Measurements from ENCODE around the gene HDLBP. TPM values are rescaled to one million over a fixed set of nuclear protein-coding genes. Genes with fewer than 3 reads are reported as not detected.

Gene HDLBP
- total and polyA plus RNA-seq, 2 experiments from 2014 or later, result 230 to 306 TPM

GRCh38 chr2:241198381-241199279 lies 116.8 kb downstream of the HDLBP start:
- H3K36me3 Mint-ChIP-seq (ENCODE audit: low read depth), result no peaks in the 10 kb centered on the region
- H3K9me2 ChIP-seq (ENCODE audit: insufficient read depth), result no peaks in the 10 kb centered on the region

GRCh38 chr2:241197947-241198346 lies 117.5 kb downstream of the HDLBP start:
- Mint-ChIP-seq H3K4me1 (no peaks in the 10 kb centered on the region), H3K27me3 (ENCODE audit: insufficient read depth, low read depth, poor library complexity) (peaks cover 7% of the 10 kb centered on the region), H3K27ac (no peak overlapping the region), H3K9me3 (no peaks in the 10 kb centered on the region; the same call in 2 of the 3 replicates), H3K4me3 (no peak overlapping the region), H3K36me3 (ENCODE audit: low read depth) (no peaks in the 10 kb centered on the region)
- no peak for DNase-seq (ENCODE audit: low spot score)
- Histone ChIP-seq H3K4me3 (no peak overlapping the region), H3K36me3 (ENCODE audit: insufficient read depth) (no peaks in the 10 kb centered on the region), H4K20me1 (replicated peaks; ENCODE audit: insufficient read depth) (no peaks in the 10 kb centered on the region), H3K27ac (ENCODE audit: low read depth) (no peak overlapping the region), H3F3A (replicated peaks; ENCODE audit: low read depth) (no peaks in the 10 kb centered on the region), H2AFZ (no peak overlapping the region), H3K4me2 (no peak overlapping the region), H3K9me2 (ENCODE audit: insufficient read depth) (no peaks in the 10 kb centered on the region), H3K27me3 (ENCODE audit: insufficient read depth) (no peaks in the 10 kb centered on the region), H3K4me1 (ENCODE audit: insufficient read depth) (no peaks in the 10 kb centered on the region), H3K79me2 (replicated peaks; ENCODE audit: insufficient read depth) (no peaks in the 10 kb centered on the region)
- no peak for ATAC-seq
- TF ChIP-seq ZNF462 (CRISPR knock-in tag; IDR thresholded peaks at IDR 0.05) (no peak), CREB1 (CRISPR knock-in tag; IDR thresholded peaks at IDR 0.05; ENCODE audit: low read depth) (no peak), REST (IDR thresholded peaks at IDR 0.05; ENCODE audit: unreplicated experiment) (no peak), CTCF (conservative IDR thresholded peaks at IDR 0.05; ENCODE audit: low read depth in 2 of 2) (no peak), STAT1 (IDR thresholded peaks at IDR 0.05; ENCODE audit: unreplicated experiment) (no peak), POLR2AphosphoS5 (IDR thresholded peaks at IDR 0.05; ENCODE audit: low read depth) (no peak)
- TF ChIP-seq, protein P1, sequence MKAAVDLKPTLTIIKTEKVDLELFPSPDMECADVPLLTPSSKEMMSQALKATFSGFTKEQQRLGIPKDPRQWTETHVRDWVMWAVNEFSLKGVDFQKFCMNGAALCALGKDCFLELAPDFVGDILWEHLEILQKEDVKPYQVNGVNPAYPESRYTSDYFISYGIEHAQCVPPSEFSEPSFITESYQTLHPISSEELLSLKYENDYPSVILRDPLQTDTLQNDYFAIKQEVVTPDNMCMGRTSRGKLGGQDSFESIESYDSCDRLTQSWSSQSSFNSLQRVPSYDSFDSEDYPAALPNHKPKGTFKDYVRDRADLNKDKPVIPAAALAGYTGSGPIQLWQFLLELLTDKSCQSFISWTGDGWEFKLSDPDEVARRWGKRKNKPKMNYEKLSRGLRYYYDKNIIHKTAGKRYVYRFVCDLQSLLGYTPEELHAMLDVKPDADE (IDR thresholded peaks at IDR 0.05), result no peak

More at GRCh38 chr2:241198381-241199279, 116.8 kb downstream of the HDLBP start:
- no peaks in the 10 kb centered on the region for H3K27me3 ChIP-seq (ENCODE audit: insufficient read depth)
- no peak overlapping the region for H3K27ac Mint-ChIP-seq
- no peaks in the 10 kb centered on the region for H3K79me2 ChIP-seq (replicated peaks; ENCODE audit: insufficient read depth)
- ATAC-seq, result peak; percentile 23
- H3F3A ChIP-seq (replicated peaks; ENCODE audit: low read depth), result no peaks in the 10 kb centered on the region
- H3K4me1 ChIP-seq (ENCODE audit: insufficient read depth), result no peaks in the 10 kb centered on the region
- no peaks in the 10 kb centered on the region; the same call in 2 of the 3 replicates for H3K9me3 Mint-ChIP-seq
- no peak overlapping the region for H3K4me3 ChIP-seq
- H2AFZ ChIP-seq, result no peak overlapping the region
- DNase-seq (ENCODE audit: low spot score), result no peak
- H3K27me3 Mint-ChIP-seq (ENCODE audit: insufficient read depth, low read depth, poor library complexity), result peaks cover 9% of the 10 kb centered on the region
- no peak overlapping the region for H3K4me2 ChIP-seq
- H4K20me1 ChIP-seq (replicated peaks; ENCODE audit: insufficient read depth), result no peaks in the 10 kb centered on the region
- no peaks in the 10 kb centered on the region for H3K36me3 ChIP-seq (ENCODE audit: insufficient read depth)
- no peak overlapping the region for H3K27ac ChIP-seq (ENCODE audit: low read depth)
- TF ChIP-seq EZH2 (IDR thresholded peaks at IDR 0.05; ENCODE audit: low read depth, unreplicated experiment), result no peak
- TF ChIP-seq STAT1 (IDR thresholded peaks at IDR 0.05; ENCODE audit: unreplicated experiment), result no peak
- H3K4me3 Mint-ChIP-seq, result no peak overlapping the region
- no peaks in the 10 kb centered on the region for H3K4me1 Mint-ChIP-seq
